IPS DF 4.7 (cell line): Measurements from ENCODE around the gene TRMU.
"Not testable (repeated sequence)": the region's sequence is repeated elsewhere in the genome, so short reads cannot be mapped to it uniquely, and the experiment has no call there.

Experiments used
- DNase-seq: peaks from one replicate; pipeline ENCODE4 v3.0.0-alpha.2; 2013; ENCODE audit warnings: low spot score; ENCODE audit errors: extremely low read depth

The TRMU gene

DNA sequence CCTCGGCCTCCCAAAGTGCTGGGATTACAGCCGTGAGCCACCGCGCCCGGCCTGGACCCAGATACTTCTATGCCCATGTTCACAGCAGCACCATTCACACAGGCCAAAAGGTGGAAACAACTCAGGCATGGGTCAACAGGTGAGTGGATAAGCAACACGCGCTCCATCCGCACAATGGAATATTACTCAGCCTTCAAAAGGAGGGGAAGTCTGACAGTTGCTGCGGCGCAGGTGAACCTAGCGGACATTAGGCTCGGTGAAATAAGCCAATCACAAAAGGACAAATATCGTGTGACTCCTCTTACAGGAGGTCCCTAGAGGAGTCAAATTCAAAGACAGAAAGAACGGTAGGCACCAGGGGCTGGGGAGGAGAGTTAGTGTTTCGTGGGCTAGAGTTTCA, 47.0 kb downstream of the TRMU start:
- no peak for DNase-seq

DNA sequence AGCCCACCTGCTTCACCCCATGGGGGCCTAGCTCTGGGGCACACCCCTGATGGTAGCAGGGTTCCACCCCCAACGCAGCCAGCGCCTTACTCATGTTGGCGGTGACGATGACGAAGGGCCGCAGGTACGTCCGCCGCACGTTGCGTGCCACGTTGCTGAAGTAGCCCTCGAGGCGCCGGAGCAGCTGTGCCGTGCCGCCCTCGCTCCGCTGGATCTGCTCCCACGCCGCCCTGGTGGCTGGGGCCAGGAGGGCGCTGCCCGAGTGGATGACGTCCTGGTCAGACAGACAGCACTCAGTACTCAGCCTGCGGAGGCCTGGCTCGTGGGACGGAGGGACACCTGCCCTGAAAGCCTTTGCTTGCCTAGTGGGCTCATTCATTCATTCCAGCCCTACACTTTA, 50.8 kb downstream of the TRMU start:
- DNase-seq, result no peak

DNA sequence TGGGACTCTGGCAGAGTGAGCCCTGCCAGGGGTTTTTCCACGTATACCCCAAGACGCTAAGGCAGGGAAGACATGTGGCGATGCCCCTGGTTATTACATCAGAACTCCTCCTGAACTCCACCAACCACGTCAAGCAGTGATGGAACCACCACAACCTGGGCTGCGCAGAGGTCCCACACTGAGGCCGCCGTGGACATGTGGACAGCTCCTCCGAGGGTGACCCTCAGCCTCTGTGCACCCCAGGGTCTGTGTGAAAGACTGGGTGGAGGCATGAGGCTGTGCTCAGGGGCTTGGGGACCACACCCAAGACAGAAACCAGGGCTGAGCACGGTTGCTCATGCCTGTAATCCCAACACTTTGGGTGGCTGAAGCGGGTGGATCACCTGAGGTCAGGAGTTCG, 52.2 kb downstream of the TRMU start:
- no peak for DNase-seq

DNA sequence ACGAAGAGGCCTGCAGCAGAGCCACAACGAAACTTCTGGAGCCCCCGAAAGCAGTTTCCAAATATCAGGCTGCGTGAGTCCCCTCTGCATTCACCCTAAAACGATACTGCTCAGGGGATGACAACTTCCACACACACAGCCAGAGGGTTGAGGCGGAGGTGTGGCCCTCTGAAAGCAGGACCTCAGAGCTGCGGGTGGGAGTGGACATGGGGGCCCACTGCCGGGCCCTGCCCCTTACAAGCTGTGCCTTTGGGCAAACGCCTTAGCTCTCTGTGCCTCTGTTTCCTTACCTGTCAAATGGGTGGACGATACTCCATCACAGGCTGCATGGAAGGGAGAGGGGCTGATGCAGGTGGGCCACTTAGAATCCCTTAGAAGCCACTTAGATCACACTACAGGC, 53.1 kb downstream of the TRMU start:
- DNase-seq, result no peak

DNA sequence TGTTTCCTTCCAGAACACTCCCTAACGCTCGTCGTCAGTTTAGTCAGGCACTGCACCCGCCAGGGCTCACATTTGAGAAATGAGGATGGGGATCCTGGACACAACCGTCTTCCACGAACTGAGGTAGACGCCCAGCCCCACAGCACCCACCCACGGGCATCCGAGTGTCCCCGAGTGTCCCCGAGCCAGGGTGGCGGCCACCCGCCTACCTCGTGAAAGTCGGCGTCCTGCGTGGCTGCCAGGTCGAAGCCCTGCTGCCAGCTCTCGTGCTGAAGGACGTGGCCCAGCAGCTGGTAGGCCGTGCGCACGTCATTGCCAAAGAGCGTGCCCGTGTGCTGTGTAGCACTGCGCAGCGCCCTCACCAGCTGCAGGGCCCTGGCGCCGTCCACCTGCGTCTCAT, 53.6 kb downstream of the TRMU start:
- DNase-seq, result no peak

GRCh38 chr22:46390105-46390651, 54.7 kb downstream of the TRMU start:
- DNase-seq, result no peak

GRCh38 chr22:46390652-46391301, 55.3 kb downstream of the TRMU start:
- no peak for DNase-seq

GRCh38 chr22:46391486-46392136, 56.1 kb downstream of the TRMU start:
- no peak for DNase-seq

DNA sequence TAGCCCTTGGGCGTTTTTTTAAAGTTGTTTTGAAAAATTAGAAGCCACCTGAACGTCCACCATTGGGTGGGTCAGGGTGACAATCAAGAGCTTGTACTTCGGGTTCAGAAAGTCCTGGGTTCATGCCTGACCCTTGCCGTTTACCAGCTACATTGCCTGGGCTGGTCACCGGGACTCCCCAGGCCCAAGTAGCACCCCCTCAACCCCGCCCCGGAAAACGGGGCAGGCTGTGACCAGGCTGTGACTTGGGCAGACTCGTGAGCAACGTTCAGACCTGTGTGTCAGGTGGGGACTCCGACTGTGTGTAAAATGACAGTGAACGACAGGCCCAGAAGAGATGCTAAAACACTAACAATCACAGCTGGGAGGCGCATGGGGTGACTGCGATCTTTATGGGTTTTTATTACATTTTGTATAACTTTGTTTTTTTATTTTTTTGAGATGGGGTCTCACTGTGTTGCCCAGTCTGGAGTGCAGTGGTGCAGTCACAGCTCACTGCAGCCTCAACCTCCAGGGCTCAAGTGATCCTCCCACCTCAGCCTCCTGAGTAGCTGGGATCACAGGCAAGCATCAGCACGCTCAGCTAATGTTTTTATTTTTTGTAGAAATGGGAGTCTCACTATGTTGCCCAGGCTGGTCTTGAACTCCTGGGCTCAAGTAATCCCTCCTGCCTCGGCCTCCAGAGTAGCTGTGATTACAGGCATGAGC, 56.8 kb downstream of the TRMU start:
- no peak for DNase-seq

- no peak for DNase-seq
Observed at GRCh38 chr22:46393873-46394272, 58.4 kb downstream of the TRMU start.

GRCh38 chr22:46394622-46395021, 59.1 kb downstream of the TRMU start:
- DNase-seq, result no peak

- no peak for DNase-seq
Observed at GRCh38 chr22:46395145-46395544, 59.6 kb downstream of the TRMU start.

GRCh38 chr22:46397049-46397448, 61.5 kb downstream of the TRMU start:
- not testable (repeated sequence) for DNase-seq

GRCh38 chr22:46397514-46397913, 62.0 kb downstream of the TRMU start:
- DNase-seq, result no peak

DNA sequence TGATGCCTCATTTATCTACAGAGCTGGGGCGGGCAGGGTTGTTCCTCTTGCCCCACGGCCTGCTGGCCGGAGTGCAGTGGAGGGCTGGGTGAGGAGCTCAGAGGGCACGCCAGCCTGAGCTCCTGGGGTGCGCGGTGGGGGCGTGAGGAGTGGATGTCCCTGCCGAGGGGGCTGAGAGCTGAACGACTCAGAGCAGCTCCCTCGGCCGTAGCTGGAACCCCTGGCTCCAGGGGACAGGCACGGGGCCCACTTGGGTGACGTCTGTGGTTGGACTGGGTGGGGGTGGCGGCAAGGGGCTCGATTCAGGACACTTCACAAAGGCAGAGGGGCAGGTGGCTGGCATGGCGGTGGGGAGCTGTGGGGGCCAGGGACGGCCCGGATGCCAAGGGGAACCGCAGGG, 62.4 kb downstream of the TRMU start:
- no peak for DNase-seq

DNA sequence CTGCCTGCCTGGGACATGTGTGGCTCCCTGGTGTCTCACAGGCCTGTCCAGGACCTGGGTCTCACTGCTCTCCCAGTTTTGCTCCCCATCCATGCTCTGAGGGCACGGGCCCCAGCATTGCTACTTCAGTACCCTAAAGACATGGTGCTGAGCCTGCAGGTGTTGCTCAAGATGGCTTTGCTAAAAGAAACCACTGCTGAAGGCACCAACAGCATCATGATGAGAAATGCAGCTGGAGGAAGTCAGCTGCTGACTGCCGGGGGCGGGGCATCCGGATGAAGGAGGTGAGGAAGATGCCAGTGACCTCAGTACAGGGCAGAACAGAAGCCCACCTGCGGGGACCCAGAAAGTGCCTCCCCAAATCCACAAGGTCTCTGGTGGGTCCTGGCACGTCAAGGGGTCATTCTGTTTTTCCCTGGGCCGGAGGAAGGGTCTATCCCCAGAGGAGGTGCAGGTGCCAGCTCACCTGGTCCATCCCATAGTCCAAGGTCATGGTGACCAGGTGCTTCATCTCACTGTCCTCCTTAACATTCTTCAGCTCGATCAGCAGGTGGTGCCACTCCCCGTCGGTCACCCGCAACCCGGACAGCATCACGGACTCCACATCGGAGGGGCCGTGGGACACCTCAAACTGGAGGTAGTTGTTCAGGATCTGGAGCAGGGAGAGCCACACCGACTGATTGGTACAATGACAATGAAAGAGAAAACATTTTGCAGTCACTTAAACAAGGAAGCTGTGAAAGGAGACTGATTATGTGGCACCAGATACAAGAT, 63.9 kb downstream of the TRMU start:
- DNase-seq, result no peak

GRCh38 chr22:46401370-46401769, 65.9 kb downstream of the TRMU start:
- DNase-seq, result no peak

DNA sequence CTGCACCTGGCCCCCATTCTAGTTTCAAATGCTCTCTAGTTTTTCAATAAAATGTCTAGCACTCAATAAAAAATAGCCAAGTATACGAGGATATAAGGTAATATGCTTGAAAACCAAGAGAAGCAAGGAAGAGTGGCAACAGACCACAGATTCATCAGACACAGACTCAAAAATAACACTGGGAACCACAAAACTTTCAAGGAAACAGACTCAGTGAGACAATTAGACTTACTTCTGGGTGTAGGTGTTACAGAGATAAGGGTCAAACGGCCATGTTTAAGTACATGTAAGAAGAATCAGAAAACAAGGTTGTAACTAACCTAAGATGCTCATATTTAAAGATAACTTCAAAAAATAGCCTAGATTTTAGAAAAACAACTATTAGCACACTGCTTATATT, 67.0 kb downstream of the TRMU start:
- no peak for DNase-seq

- not testable (repeated sequence) for DNase-seq
Observed at GRCh38 chr22:46403880-46404279, 68.4 kb downstream of the TRMU start.

DNA sequence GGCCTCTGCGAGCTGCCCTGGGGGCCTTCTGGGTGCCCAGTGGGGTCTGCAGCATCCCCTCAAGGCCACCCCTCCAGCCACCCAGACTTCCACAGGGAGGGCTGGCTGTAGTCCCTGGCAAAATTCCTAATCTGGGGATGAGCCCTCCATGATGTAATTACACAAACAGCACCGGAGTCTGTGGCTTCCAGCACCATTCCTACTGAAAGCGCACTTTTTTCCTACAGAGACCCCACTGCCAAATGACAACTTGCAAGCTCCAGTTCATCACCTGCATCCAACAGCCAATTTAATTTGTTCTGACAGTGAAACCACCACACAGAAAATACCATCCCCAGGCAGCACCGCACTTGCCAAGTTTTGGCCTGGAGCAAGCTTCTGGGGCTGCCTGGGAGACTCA, 70.4 kb downstream of the TRMU start:
- DNase-seq, result no peak

GRCh38 chr22:46406349-46406748, 70.8 kb downstream of the TRMU start:
- DNase-seq, result no peak

DNA sequence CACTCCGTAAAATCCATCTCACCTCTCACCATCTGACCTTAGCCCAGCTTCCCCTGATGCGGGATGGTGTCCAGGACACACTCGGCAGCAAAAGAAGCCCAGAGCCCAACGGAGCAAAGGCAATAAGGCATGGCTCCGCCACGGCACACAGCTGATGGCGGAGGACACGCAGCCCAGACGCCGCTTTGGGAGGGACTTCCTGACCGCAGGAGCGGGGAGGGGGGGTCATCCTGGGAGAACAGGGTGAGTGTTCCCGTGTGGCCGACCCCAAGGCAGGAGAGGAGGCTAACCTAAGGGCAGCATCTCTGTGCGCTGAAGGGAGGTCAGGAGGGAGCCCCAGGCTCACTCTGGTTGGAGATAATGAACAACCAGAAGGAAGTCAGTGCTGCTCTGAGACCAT, 71.3 kb downstream of the TRMU start:
- DNase-seq, result no peak
